Bronchial epithelial cell (primary cell): ENCODE data around the gene MYH11. TPM values are rescaled to one million over a fixed set of nuclear protein-coding genes. Genes with fewer than 3 reads are reported as not detected.
"Not testable (repeated sequence)": the region's sequence is repeated elsewhere in the genome, so short reads cannot be mapped to it uniquely, and the experiment has no call there.

ENCODE experiments used
- DNase-seq: peaks from one replicate; pipeline ENCODE4 v3.0.0-alpha.2; 2010; ENCODE audit warnings: low read depth
- FAIRE-seq: peaks from 2 replicates; lab custom pipeline; 2011; peaks lifted over from hg19 to GRCh38; lab: Jason Lieb, UNC
- H3K27me3 ChIP-seq: 2 replicates; pipeline ENCODE4 v1.5.1; 2011; ENCODE audit warnings: low read length; ENCODE audit not compliant: control insufficient read depth, insufficient read depth
- H3K36me3 ChIP-seq: 2 replicates; pipeline ENCODE4 v1.5.1; 2011; ENCODE audit warnings: low read length; ENCODE audit not compliant: control insufficient read depth, insufficient read depth
- H3K4me3 ChIP-seq: 2 replicates; pipeline ENCODE4 v1.5.1; 2011; ENCODE audit warnings: mild to moderate bottlenecking, low read depth, low read length, control low read depth
- CTCF ChIP-seq: IDR thresholded peaks from 2 replicates; pipeline ENCODE4 v1.5.1; 2011; ENCODE audit warnings: mild to moderate bottlenecking, moderate library complexity, low read length, control low read depth, inconsistent platforms; ENCODE audit not compliant: insufficient read depth, severe bottlenecking
- total RNA-seq: library from RNA; depleted of rRNA; stranded (reverse); fragments of >200 nt; gene quantifications from 2 replicates; pipeline ENCODE4 v1.2.1, GENCODE V29; 2014

The MYH11 gene
- total RNA-seq, 1 donor from 2014 or later = under 0.01 TPM

DNA sequence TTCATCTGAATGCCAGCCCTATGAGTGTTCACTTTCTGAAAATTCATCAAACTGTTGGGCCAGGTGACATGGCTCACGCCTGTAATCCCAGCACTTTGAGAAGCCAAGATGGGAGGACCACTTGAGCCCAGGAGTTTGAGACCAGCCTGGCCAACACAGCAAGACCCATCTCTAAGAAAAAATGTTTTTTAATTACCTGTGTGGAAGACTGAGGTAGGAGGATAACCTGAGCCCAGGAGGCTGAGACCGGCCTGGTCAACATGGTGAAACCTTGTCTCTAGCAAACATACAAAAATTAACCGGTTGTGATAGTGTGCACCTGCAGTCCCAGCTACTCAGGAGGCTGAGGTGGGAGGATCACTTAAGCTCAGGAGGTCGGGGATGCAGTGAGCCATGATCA is 10.3 kb downstream of the MYH11 start:
- Histone ChIP-seq H3K27me3 (no peaks in the 10 kb centered on the region), H3K4me3 (no peak overlapping the region), H3K36me3 (no peaks in the 10 kb centered on the region)
- DNase-seq = no peak
- no peak for TF ChIP-seq CTCF
- no peak for FAIRE-seq

DNA sequence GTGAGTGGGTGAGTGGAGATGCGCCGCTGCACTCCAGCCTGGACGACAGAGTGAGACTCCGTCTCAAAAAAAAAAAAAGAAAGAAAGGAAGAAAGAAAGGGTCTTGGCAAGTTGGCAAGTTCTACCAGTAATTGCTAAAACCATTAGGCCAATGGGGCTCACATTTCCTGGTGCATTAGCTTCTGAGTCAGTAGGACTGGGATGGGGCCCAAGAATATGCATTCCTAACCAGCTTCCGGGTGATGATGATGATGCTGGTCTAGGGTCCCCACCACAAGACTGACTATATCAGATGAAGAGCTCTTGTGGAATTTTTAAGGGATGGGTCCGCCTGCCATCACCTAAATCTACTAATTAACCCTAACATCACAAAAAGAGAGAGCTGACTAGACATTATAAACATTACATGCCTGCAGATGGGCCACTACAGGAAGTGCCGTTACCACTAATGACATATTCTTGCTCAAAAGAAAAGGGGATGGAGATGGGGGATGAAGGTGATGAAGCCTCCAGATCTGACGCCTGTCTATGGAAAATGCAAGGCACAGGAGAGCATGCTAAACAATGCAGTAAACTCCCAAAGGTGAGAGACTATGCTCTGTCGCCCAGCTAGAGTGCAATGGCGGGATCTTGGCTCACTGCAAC is 13.1 kb downstream of the MYH11 start:
- no peaks in the 10 kb centered on the region for H3K27me3 ChIP-seq
- FAIRE-seq = no peak

DNA sequence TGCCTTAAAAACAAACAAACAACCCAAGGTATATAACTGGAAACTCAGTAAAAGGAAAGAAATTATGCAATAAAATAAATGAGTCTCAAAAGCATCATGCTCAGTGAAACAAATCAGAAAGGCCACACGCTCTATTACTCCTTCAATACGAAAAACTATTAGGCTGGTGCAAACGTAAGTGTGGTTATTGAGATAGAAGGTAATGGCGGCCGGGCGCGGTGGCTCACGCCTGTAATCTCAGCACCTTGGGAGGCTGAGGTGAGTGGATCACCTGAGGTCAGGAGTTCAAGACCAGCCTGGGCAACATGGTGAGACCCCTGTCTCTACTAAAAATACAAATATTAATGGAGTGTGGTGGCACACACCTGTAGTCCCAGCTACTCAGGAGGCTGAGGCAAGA is 17.6 kb downstream of the MYH11 start:
- H3K27me3 ChIP-seq, H3K4me3 ChIP-seq, FAIRE-seq, DNase-seq, H3K36me3 ChIP-seq: not testable (repeated sequence)

More for the DNA sequence above, 13.1 kb downstream of the MYH11 start:
- DNase-seq = no peak
- no peak for TF ChIP-seq CTCF
- Histone ChIP-seq H3K4me3 (no peak overlapping the region), H3K36me3 (no peaks in the 10 kb centered on the region)

GRCh38 chr16:15837761-15838160 is 19.1 kb downstream of the MYH11 start:
- FAIRE-seq = no peak
- DNase-seq = no peak
- no peak overlapping the region for H3K4me3 ChIP-seq
- no peaks in the 10 kb centered on the region for H3K27me3 ChIP-seq
- no peak for TF ChIP-seq CTCF
- H3K36me3 ChIP-seq = no peaks in the 10 kb centered on the region

- Histone ChIP-seq H3K4me3 (no peak overlapping the region), H3K36me3 (no peaks in the 10 kb centered on the region), H3K27me3 (no peaks in the 10 kb centered on the region)
- DNase-seq (no peak), FAIRE-seq (no peak)
- no peak for TF ChIP-seq CTCF
Measured at GRCh38 chr16:15836965-15837611, 19.7 kb downstream of the MYH11 start.

DNA sequence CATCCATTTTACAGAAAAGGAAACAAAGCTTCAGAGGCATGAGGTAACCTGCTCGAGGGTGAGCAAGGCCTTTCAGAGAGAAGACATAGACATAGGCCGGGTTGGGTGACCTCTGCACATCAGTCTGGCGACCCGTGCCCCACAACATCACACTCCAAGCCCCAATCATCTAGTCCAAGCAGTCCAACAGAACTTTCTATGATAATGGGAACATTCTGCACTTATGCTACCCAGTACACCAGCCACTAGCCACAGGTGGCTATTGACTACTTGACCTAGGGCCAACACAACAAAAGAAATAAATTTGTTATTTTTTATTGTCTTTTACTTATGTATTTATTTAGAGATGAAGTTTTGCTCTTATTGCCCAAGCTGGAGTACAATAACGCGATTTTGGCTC is 20.8 kb downstream of the MYH11 start:
- H3K27me3 ChIP-seq = no peaks in the 10 kb centered on the region
- no peak for TF ChIP-seq CTCF
- no peak for DNase-seq
- FAIRE-seq = no peak
- no peaks in the 10 kb centered on the region for H3K36me3 ChIP-seq
- no peak overlapping the region for H3K4me3 ChIP-seq
